Type B pancreatic cell (in vitro differentiated cells): ENCODE results near the gene ZNF785. TPM values are rescaled to one million over a fixed set of nuclear protein-coding genes. Genes with fewer than 3 reads are reported as not detected.
A peak's percentile ranks its signal among the peaks of the same experiment; 100 is the strongest.

Source experiments
- DNase-seq: peaks from one replicate; pipeline ENCODE4 v3.0.0; 2021; ENCODE audit warnings: mixed read lengths; ENCODE audit not compliant: unreplicated experiment; ENCODE audit errors: extremely low spot score
- H3K27ac Mint-ChIP-seq: 2 replicates; pipeline ENCODE4 v1.8.0; 2021; ENCODE audit warnings: mild to moderate bottlenecking, mixed read lengths
- H3K27me3 Mint-ChIP-seq: 2 replicates; pipeline ENCODE4 v1.8.0; 2021; ENCODE audit warnings: mixed read lengths
- H3K36me3 Mint-ChIP-seq: 2 replicates; pipeline ENCODE4 v1.8.0; 2021; ENCODE audit warnings: mixed read lengths
- H3K4me1 Mint-ChIP-seq: one replicate; pipeline ENCODE4 v1.8.0; 2021; ENCODE audit warnings: mixed read lengths; ENCODE audit not compliant: unreplicated experiment
- H3K4me3 Mint-ChIP-seq: 2 replicates; pipeline ENCODE4 v1.8.0; 2021; ENCODE audit warnings: mild to moderate bottlenecking, mixed read lengths
- H3K9me3 Mint-ChIP-seq: 2 replicates; pipeline ENCODE4 v1.8.0; 2021; ENCODE audit warnings: mixed read lengths
- total RNA-seq: library from RNA; stranded (reverse); gene quantifications from 2 replicates; pipeline ENCODE4 v1.2.1, GENCODE V29; 2021; ENCODE audit warnings: low replicate concordance
- TF ChIP-seq, protein P1 (sequence below): fragments of 200-600 bp; sonication (generic); conservative IDR thresholded peaks from 2 replicates; pipeline ENCODE4 v1.5.0; 2021; ENCODE audit warnings: antibody characterized with exemption, mild to moderate bottlenecking

The ZNF785 gene
- total RNA-seq, 1 donor from 2014 or later = 29.1 TPM

DNA sequence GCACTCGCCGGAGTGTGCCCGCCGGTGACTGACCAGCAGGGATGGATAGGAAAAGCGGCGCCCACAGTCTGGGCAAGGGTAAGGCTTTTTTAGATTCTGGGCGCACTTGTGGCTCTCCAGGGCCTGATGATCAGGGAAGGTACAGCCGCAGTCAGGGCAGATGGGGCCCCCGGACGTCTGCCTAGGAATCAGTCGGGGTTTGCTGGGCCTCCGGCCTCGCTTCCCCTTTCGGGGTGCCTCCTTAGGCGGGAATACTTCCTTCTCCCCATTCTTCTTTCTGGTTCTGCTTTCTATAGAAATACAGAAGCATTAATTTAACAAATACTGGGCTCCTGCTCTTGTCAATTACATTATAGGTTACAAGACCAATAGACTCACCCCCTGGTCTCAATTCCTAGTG, 19.7 kb upstream of the ZNF785 start:
- no peak for DNase-seq
- TF ChIP-seq, protein P1, sequence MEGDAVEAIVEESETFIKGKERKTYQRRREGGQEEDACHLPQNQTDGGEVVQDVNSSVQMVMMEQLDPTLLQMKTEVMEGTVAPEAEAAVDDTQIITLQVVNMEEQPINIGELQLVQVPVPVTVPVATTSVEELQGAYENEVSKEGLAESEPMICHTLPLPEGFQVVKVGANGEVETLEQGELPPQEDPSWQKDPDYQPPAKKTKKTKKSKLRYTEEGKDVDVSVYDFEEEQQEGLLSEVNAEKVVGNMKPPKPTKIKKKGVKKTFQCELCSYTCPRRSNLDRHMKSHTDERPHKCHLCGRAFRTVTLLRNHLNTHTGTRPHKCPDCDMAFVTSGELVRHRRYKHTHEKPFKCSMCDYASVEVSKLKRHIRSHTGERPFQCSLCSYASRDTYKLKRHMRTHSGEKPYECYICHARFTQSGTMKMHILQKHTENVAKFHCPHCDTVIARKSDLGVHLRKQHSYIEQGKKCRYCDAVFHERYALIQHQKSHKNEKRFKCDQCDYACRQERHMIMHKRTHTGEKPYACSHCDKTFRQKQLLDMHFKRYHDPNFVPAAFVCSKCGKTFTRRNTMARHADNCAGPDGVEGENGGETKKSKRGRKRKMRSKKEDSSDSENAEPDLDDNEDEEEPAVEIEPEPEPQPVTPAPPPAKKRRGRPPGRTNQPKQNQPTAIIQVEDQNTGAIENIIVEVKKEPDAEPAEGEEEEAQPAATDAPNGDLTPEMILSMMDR = no peak

DNA sequence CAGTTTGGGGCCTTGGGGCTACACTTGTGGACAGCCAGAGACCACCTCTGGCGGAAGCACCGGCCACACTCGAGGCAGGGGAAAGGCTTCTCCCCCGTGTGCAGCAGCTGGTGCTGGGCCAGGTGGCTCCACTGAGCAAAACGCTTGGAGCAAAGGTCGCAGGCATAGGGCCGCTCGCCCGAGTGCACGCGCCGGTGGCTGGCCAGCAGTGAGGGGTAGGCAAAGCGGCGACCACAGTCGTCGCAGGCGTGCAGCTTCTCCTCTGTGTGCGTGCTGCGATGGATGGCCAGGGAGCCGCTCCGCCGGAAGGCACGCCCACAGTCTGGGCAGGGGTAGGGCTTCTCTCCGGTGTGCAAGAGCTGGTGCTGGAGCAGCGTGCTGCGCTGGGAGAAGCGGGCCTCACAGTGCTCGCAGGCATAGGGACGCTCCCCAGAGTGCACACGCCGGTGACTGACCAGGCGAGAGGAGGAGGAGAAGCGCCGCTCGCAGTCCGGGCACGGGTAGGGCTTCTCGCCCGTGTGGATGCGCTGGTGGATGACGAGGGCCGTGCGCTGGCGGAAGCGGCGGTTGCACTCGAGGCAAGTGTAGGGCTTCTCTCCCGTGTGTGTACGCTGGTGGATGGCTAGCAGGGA, 18.9 kb upstream of the ZNF785 start:
- Mint-ChIP-seq H3K27ac (no peak overlapping the region), H3K4me1 (peaks cover 8% of the 10 kb centered on the region), H3K36me3 (peaks cover 10% of the 10 kb centered on the region), H3K27me3 (no peaks in the 10 kb centered on the region), H3K4me3 (no peak overlapping the region), H3K9me3 (no peaks in the 10 kb centered on the region)
- no peak for DNase-seq
- TF ChIP-seq, protein P1 = no peak

More for the DNA sequence above, 19.7 kb upstream of the ZNF785 start:
- H3K4me3 Mint-ChIP-seq = no peak overlapping the region
- H3K4me1 Mint-ChIP-seq = peaks cover 9% of the 10 kb centered on the region
- H3K27me3 Mint-ChIP-seq = peaks cover under 1% of the 10 kb centered on the region
- no peaks in the 10 kb centered on the region for H3K9me3 Mint-ChIP-seq
- H3K36me3 Mint-ChIP-seq = peaks cover 11% of the 10 kb centered on the region
- H3K27ac Mint-ChIP-seq = no peak overlapping the region

DNA sequence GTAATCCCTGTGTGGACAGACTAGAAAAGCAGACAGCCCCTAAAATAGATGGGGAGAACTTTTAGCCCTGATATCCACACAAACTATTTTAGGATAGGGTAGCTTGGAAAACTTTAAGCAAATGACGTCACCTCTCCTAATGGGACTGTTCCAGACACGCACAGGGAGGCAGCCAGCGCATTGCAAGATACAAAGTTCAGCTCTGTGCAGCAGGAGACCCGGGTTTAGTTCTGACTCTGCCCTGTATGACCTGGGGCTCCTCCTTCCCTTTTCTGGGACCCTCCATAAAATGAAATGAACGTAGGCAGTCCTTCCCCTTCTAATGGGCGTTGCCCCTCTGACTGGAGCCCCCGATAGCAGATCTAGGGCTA, 18.4 kb upstream of the ZNF785 start:
- Mint-ChIP-seq H3K36me3 (peaks cover 10% of the 10 kb centered on the region), H3K27me3 (no peaks in the 10 kb centered on the region), H3K4me3 (no peak overlapping the region), H3K27ac (no peak overlapping the region), H3K9me3 (no peaks in the 10 kb centered on the region), H3K4me1 (peaks cover 8% of the 10 kb centered on the region)
- no peak for DNase-seq
- TF ChIP-seq, protein P1 = no peak

DNA sequence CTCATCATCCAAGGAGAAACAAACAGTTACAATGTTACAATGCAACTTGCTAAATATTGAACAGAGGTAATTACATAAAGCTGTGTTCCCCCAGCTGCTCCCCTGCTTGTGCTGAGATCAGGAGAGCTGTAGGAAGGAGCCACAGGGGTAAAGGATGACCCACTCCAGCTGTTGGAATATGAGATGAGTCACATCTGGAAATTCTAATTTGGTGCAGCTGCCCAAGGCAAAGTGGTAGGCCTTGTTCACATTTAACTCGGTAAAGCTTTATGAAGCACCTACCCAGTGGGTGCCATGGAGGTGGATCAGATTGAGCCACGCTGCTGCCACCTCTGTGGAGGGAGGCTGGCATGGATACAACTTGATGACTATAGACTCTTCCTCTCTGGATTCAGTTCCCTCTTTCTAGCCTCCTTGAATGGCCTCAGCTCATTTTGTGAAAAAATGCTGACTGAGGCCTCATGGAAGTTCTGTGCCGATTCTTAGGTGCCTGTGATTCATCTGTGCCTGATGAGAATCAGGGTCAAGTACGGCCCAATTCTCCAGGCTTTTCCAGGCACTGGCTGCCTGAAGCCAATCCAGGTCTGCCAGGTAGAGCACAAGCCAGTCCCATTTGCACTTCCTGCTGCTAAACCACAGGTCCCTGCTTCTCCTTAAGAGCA, 17.2 kb upstream of the ZNF785 start:
- Mint-ChIP-seq H3K4me3 (peak overlapping the region; percentile 36), H3K36me3 (peaks cover 10% of the 10 kb centered on the region), H3K27ac (no peak overlapping the region), H3K4me1 (peaks cover 11% of the 10 kb centered on the region), H3K27me3 (no peaks in the 10 kb centered on the region), H3K9me3 (no peaks in the 10 kb centered on the region)
- TF ChIP-seq, protein P1 = no peak
- no peak for DNase-seq

DNA sequence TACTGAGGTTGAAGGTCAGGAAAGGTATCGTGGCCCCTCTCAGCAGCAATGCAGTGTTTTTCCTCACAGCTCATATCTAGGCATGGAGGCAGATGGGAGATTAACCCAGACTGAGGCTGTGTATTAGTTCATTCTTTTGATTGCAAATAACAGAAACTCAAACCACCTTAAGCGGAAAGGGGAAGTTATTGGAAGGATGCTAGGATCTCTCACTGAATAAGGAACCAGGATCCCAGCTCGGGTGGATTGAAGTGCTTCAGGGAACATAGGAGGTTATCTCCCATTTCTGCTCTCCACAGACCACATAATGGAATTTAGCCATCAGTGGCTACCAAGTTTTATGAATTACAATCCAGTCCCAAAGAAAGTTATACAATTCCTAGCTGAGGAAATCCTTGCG, 16.5 kb upstream of the ZNF785 start:
- Mint-ChIP-seq H3K27ac (no peak overlapping the region), H3K4me3 (no peak overlapping the region), H3K36me3 (peaks cover 10% of the 10 kb centered on the region), H3K4me1 (peaks cover 11% of the 10 kb centered on the region), H3K9me3 (no peaks in the 10 kb centered on the region), H3K27me3 (no peaks in the 10 kb centered on the region)
- TF ChIP-seq, protein P1 = no peak
- DNase-seq = no peak
